ENCODE data around the gene IGF2R.

GRCh38 chr6:159963111-159963510, 5.8 kb upstream of the IGF2R start:
- TF ChIP-seq, protein P1, sequence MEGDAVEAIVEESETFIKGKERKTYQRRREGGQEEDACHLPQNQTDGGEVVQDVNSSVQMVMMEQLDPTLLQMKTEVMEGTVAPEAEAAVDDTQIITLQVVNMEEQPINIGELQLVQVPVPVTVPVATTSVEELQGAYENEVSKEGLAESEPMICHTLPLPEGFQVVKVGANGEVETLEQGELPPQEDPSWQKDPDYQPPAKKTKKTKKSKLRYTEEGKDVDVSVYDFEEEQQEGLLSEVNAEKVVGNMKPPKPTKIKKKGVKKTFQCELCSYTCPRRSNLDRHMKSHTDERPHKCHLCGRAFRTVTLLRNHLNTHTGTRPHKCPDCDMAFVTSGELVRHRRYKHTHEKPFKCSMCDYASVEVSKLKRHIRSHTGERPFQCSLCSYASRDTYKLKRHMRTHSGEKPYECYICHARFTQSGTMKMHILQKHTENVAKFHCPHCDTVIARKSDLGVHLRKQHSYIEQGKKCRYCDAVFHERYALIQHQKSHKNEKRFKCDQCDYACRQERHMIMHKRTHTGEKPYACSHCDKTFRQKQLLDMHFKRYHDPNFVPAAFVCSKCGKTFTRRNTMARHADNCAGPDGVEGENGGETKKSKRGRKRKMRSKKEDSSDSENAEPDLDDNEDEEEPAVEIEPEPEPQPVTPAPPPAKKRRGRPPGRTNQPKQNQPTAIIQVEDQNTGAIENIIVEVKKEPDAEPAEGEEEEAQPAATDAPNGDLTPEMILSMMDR (IDR thresholded peaks at IDR 0.05): no peak
- TF ChIP-seq EZH2phosphoT487 (IDR thresholded peaks at IDR 0.05) (no peak), EZH2 (IDR thresholded peaks at IDR 0.05) (no peak)

Measured in neural progenitor cell (in vitro differentiated cells).